ENCODE data around the gene GNPNAT1. TPM values are rescaled to one million over a fixed set of nuclear protein-coding genes. Genes with fewer than 3 reads are reported as not detected.

Gene GNPNAT1
- total RNA-seq: 16.5 and 18.5 TPM in 2 replicates
- polyA plus RNA-seq (2012): 15.9 TPM

DNA sequence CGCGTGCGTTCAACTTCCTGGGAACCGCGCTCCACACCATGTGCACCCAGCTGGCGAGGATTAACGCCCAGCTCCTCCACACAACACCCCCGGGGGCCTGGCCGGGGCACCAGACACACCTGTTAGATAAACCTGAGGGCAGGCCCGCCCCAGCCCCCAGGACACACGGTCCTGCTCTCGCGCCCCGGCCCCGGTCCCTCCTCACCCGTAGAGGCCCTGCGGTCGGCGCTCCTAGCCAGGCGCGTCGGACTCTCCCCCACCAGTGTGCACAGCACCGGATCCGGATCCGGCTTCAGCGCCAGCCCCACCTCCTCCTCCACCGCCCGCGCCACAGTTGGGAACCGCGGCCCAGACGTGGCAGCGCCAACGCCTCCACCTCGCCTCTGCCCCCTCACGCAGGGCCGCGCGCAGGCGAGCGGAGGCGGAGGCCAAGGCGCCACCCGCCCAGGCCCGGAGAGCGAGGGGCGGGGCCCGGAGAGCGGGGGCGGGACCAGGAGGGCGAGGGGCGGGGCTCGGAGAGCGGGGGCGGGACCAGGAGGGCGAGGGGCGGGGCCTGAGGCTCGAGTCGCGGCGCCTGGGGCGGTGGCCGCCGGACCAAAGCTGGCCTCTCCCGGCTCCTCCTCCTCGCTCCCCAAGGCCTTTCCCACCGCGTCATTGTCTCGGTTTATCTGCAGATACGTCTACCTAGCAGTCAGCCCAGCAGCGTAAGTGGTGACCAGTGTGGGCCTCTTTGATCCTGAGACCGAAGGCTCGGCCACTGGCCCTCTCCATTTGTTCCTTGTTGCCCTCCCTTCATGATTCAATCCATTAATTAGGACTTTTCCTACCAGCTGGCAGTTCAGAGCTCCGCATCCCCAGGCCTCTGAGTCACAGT, at the start of gene GNPNAT1:
Gene GNPNAT1 (minus strand): TSS at position 385 of the 874 bp plus-strand sequence. CDS start 6,957 bp downstream, outside the sequence.
- peak; percentile 87 for DNase-seq (ENCODE audit: low read depth)

DNA sequence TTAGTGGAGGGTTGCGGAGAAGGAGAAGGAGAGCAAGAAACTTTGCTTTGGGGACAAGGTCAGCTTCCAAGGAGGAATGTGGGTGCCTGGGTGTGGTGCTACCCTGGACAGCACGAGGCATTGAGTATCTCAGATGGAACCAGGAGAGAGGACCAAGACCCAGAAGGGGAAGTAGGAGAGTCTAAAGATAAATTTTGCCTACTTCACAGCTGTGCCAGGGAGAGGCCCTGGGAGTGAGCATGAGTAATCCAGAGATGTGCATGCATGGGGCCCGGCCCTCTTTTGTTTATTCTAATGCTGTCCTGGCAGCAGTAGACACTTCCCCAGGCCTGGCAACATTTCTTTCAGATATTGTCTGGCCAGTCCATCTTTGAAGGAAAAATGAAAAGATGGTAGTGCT, 49.5 kb upstream of the GNPNAT1 start:
- peak; percentile 83 for DNase-seq (ENCODE audit: low read depth)

DNA sequence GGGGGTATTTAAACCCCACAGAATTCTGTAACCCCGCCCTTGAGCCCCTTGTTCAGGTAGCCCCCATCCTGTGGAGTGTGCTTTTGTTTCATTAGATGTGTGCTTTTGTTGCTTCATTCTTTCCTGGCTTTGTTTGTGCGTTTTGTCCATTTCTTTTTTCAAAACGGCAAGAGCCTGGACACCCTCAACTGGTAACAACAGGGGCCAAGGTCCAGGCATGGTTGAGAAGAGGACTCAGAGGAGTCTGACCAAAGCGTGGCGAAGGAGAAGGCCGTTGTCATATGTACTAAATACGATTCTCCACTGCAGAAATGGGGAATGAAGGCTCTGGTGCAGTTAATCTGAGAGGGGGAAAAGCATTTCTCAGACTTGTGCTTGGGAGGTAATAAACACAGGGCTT, 46.0 kb upstream of the GNPNAT1 start:
- DNase-seq (ENCODE audit: low read depth): no peak

DNA sequence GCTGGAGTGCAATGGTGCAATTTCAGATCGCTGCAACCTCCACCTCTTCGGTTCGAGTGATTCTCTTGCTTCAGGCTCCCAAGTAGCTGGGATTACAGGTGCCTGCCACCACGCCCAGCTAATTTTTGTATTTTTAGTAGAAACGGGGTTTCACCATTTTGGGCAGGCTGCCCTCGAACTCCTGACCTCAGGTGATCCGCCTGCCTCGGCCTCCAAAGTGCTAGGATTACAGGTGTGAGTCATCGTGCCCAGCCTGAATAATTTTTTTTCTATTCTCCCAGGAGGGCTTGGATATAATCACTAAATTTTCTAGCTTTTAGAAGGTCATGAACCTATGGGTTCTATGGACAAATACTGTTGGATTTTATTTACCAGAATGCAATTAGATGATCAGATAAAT, 44.7 kb upstream of the GNPNAT1 start:
- no peak for DNase-seq (ENCODE audit: low read depth)

DNA sequence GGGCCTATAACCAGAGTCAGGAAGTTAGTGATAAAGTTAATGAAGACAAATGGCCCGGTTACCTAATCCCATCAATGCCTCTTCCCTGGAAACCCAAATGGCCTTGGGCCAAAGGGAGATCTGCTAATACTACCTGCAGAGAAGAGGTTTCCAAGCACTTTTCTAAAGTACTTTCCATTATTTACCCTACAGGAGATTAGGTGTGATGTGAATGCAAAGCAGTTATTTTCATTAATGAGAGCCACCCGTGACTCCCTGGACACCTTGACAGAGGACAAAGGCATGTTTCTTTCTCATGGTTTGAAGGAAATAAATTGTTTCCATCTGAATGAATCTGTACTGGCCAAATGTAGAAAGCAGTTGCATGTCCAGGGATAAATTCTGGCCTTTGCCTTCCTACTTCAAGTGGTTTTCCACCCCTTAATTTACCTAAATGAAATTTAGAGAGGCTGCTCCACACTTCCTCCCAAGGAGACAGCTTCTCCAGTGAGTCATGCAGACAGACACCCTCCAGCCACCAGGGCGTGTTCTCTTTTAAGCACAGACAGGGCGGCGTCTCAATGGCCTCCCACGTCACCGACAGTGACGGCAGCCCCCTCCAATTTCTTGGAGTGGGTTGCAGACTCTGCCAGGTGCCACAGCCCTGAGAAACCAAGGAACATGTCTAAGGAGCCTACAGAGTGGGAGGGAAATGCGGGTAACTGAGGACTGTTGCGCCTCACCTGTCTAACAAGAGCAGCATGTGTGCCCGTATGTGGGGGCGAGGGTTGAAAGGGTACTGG, 43.9 kb upstream of the GNPNAT1 start:
- peak; percentile 70 for DNase-seq (ENCODE audit: low read depth)

DNA sequence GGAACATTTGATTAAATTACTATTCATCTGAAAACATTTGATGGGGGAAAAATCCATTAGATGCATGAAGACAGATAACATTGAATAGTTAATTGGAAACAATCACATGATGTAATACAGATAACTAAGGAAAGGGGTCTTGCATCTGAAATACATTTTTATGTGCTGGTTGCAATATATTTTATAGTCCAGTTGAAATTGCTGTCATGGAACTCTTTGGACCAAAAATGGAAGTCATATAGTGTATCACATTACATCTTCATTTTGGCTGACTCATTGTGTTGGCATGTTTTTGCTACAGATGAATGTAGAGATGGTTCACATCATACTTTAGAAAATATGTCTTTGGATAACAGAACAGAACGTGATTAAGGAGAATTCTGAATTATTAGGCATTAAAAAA, 43.0 kb upstream of the GNPNAT1 start:
- peak; percentile 70 for DNase-seq (ENCODE audit: low read depth)

DNA sequence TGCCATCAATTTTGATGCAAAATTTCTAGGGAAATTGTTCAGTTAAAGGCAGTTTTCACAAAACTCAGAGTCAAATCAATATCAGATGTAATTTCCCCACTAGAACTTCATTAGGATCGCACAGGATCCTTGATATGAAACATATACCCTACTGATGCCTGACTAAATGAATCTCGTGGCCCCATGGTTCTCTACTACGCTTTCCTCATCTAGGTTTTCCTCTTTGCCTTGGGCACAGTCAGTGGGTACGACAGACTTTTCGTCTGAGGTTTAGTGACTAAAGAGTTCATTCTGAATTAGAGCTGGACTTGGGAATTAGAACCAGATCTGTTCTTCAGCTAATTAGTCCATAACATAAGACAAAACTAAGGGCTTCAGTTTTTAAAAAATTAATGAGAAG, 42.5 kb upstream of the GNPNAT1 start:
- DNase-seq (ENCODE audit: low read depth): no peak

DNA sequence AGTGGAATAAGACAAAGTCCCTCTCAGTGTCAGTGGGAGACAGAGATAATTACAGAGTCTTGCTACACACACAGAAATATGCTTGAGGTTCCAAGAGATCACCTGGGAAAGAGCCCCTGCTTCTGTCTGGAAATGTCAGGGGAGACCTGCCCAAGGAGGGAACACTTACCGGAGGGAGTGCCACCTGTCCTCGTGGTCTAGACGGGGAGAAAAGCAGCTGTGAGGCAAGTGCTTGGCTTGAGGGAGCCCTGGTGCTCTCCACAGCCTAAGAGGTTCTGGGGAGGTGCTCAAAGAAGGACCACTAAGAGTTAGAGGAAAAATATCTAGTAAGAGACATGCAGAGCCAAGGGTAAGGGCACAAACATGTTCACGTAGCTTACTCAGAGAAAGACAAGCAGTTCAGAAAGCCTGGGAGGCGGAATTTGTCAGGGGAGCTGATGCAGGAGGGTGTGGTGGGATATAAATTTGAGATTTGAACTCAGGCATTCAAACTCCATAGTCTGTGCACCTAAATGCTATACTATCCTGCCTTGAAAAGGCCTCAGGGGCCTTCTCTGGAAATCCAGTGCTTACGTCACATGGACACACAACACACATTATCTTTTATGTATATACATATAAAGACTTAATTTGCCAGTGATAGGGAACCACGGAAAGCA, 38.2 kb upstream of the GNPNAT1 start:
- peak; percentile 53 for DNase-seq (ENCODE audit: low read depth)

DNA sequence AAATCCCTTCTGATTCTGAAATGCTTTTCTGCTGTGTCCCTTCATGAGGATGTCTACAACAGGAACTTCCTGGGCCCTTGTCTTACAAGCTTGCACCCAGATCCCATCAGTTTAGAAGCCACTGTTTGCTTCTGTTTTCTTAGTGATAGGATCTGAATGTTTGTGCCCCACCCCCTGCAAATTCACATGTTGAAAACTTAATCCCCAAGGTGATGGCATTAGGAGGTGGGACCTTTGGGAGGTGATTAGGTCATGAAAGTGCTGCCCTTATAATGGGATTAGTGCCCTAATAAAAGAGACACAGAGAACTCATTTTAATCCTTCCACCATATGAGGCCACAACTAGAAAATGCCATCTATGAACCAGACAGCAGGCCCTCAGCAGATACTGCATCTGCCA, 36.0 kb upstream of the GNPNAT1 start:
- DNase-seq (ENCODE audit: low read depth): no peak

DNA sequence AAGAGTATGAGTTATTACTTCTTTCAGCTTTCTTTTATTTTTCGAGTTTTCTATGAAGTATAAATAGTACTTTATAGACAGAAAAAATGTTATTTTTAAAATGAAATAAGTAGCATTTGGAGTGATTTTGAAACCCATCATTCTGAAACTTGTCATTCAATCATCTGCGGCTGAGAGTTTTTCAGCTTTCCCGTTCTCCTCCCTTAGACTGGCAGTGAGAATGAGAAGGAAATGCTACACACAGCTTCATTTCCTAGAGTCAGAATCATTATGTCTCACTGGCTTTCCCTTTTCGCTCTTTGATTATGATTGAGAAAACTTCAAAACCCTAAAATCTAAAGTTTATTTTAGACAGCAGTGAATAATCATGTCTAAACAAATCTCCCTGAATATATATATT, 33.7 kb upstream of the GNPNAT1 start:
- no peak for DNase-seq (ENCODE audit: low read depth)

DNA sequence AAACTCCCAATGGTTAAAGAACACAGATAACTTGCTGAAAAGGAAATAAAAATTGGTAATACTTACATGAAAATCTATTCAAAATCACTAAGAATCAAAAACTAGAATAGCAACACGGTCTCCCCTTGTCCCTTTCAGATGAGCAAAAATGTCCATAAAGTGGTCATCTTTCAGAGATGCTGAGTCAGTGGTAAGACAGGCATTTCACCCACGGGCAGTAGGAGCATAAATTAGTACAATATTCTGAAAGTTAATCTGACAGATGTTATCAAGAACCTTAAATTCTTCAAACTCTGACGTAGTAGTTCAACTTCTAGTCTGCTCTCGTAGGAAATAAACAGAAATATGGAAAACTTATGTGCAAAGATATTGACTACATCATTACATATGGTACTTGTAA, 33.1 kb upstream of the GNPNAT1 start:
- DNase-seq (ENCODE audit: low read depth): no peak

DNA sequence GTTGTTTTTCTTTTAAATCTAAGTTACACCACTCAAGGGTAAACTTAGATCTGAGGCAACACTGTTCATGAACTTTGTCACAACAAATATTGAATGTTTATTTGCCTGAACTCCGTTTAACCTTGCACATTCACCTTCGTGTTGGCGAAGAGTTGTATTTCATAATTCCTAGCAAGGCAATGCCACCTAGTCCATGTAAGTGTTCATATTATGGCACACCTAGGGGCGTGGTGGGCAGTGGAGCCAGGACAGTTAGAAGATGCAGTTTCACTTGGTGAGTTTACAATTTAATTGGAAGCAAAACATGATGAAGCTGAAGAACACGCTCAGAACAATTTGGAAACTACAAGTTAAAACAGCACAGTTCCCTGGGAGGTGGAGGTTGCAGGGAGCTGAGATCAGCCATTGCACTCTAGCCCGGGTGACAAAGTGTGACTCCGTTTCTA, 30.4 kb upstream of the GNPNAT1 start:
- DNase-seq (ENCODE audit: low read depth): no peak

DNA sequence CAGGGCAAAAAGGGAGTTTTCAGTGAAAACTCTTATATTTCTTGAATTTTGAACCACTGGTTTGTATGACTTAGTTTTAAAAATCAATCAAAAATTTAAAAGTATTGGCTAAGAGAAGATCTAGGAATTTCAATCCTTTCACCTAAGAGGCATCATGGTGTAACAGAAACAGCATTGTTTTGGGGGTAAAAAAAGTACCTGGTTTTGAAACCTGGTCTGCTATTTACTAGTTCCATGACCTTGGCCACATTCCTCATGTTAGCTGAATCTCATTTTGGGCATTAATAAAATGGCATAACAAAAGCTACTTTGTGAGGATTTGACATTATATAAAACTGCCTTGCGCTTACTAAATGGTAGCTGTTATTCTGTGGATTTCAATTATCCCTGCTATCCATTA, 16.7 kb upstream of the GNPNAT1 start:
- DNase-seq (ENCODE audit: low read depth): no peak

DNA sequence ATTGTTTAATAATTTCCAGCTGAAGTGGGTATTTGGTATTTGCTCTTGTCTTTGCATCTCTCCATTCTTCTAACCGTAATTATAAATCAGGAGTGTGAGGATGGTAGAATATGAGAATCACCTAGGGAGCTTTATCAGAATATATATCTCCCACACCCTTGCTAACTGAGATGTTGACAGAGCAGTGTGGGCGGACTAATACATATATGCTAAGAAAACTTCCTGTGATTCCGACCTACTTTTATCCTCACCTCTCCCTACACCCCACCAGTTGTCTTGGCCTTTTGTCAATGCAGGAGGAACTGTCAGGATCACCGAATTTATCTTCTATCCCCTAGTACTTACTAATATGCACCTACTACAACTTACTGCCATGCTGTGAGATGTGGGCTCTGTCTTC, 14.7 kb upstream of the GNPNAT1 start:
- DNase-seq (ENCODE audit: low read depth): no peak

DNA sequence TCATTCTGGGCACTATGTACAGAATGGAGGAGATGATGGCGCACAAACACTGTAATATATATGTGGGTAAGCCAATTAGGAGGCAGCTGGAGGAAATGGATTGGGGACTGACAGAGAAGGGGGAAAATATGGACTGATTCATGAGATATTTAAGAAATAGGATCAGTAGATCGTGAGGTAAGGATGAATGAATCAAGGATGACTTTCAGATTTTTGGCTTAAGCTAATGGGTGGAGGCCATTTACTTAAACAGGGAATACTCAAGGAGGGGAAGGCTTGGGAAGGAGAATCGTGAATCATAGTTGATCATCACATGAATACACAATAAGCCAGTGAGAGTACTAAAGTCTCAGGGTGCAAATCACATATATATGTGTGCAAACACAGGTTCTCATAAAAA, 11.2 kb upstream of the GNPNAT1 start:
- no peak for DNase-seq (ENCODE audit: low read depth)

DNA sequence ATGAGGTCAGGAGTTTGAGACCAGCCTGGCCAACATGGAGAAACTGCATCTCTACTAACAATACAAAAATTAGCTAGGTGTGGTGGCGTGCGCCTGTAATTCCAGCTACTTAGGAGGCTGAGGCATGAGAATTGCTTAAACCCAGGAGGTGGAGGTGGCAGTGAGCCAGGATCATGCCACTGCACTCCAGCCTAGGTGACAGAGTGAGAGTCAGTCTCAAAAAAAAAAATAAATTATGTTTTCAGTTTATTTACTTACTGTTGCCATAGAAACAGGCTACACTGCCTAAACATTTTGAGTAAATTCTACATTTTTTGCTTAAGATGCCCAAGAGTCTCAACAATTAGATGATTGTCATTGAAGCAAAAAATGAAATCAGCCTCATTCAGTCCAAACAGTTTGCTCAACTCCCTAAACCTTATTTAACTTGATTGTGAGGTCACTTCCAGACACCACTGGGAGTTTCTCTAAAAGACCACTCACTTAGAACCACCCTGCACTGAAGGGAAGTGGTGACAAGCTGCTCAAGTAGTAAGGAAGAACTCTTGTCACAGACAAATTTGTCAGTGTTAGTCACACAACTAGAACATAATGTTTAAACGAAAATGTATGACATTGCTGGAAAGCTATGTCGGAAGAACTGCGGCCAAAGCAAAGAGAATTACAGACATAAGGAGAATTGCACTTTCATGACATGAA, 9.8 kb upstream of the GNPNAT1 start:
- DNase-seq (ENCODE audit: low read depth): peak; percentile 36

DNA sequence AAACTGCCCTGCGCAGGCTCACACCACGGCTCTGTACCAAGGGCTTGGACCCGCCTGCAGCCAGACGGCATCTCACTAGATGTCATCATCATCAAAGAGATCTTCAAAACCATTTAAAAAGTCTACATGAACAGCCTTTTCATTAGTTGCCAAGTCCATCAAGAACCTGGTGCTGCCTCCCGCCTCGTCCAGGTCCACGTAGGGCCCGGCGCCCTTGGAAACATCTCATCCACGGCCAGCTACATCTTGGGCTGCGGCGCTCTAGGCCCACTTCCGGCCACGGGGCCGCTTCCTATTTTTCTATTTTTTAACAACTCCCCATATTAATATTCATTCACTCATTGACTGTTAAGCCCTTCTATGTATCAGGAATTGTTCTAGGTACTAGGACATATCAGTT, 7.4 kb upstream of the GNPNAT1 start:
- DNase-seq (ENCODE audit: low read depth): no peak

DNA sequence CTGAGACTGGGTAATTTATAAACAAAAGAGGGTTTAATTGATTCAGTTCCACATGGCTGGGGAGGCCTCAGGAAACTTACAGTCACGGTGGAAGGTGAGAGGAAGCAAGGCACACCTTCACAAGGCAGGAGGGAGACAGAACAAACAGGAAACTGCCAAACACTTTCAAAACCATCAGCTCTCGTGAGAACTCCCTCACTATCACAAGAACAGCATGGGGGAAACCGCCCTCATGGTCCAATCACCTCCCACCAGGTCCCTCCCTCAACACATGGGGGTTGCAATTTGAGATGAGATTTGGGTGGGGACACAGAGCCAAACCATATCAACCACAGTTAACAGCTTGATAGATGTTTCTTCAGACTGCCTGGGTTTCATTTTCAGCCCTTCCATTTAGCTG, 6.2 kb upstream of the GNPNAT1 start:
- peak; percentile 12 for DNase-seq (ENCODE audit: low read depth)

DNA sequence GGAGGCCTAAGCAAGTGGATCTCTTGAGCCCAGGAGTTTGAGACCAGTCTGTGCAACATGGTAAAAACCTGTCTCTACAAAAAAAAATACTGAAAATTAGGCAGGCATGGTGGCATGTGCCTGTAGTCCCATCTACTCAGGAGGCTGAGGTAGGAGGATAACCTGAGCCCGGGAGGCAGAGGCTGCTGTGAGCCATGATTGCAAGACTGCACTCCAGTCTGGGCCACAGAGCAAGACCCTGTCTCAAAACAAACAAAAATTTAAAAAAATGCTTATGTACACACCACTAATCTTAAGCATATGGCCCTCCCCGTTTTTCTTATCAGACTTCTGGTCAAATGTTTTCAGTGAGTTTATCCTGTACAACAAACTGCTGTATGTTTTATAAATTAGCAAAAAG, 1.7 kb upstream of the GNPNAT1 start:
- DNase-seq (ENCODE audit: low read depth): no peak

DNA sequence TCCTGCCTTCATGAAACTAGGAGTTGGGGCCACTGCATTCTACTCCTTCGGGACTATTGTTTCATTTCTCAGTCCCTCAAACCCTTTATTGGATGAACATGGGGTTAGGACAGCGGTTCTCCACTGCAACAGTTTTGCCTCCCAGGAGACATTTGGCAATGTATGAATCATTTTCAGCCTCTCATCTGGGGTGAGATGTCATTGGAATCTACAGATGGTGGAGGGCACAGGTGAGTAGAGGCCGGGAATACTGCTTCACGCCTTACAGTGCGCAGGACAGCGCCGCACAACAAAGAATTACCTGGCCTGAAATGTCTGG, 649 bp upstream of the GNPNAT1 start:
- no peak for DNase-seq (ENCODE audit: low read depth)

DNA sequence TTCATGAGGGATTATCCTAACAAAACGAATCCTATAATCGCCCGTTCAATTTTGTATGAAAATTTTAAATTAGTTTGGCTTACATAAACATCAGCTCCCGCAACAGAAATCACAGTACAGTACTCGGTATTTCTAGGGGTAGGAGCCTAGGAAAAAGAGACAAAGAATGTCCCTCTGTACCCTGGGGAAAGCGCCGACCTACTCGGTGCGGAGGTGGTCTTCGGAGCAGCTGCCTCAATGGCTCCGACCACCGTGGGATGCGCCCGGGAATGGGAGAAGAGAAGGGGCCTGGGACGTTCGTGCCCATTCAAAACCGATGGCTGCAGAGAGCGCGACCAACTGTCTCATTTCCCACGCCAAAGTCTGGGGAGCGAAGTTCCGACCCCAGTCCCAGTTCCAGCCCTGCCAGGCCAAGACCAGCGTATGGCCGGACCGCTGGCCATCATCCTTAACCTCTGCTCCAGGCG, 618 bp downstream of the GNPNAT1 start:
- no peak for DNase-seq (ENCODE audit: low read depth)

All from myocyte (in vitro differentiated cells).